ENCODE measurements around the gene SRRM3. TPM values are rescaled to one million over a fixed set of nuclear protein-coding genes. Genes with fewer than 3 reads are reported as not detected.

SRRM3 gene
- total and polyA plus RNA-seq, 9 of the 15 experiments (the other 6 are each of a cell fraction or from before 2014, with no cell fraction given) = 0.04 to 0.91 (median 0.46) TPM; not detected in 2

GRCh38 chr7:76303202-76304147, 101.8 kb downstream of the SRRM3 start (continued):
- TF ChIP-seq CEBPZ (IDR thresholded peaks at IDR 0.05; ENCODE audit: borderline replicate concordance, low read depth, low read length) (no peak), CCAR2 (IDR thresholded peaks at IDR 0.05; ENCODE audit: low read depth, low read length) (no peak), U2AF1 (optimal IDR thresholded peaks at IDR 0.05; ENCODE audit: low read depth, low read length) (no peak), ZNF224 (CRISPR knock-in tag; IDR thresholded peaks at IDR 0.05) (no peak), NEUROD1 (IDR thresholded peaks at IDR 0.05; ENCODE audit: borderline replicate concordance, low read depth, low read length, partially characterized antibody) (peak; percentile 25), BCL6 (CRISPR knock-in tag; IDR thresholded peaks at IDR 0.05) (no peak), PHF21A (IDR thresholded peaks at IDR 0.05; ENCODE audit: borderline replicate concordance, low read depth) (no peak), EZH2 (IDR thresholded peaks at IDR 0.05; ENCODE audit: borderline replicate concordance, low read depth, low read length) (no peak), L3MBTL2 (IDR thresholded peaks at IDR 0.05) (peak; percentile 92), PRPF4 (IDR thresholded peaks at IDR 0.05; ENCODE audit: insufficient read depth, low read depth, low read length, poor library complexity, severe bottlenecking) (no peak), POLR2H (tag; IDR thresholded peaks at IDR 0.05; ENCODE audit: low read depth) (no peak), ELF1 (tag; IDR thresholded peaks at IDR 0.05) (peak; percentile 83), NRF1 (conservative IDR thresholded peaks at IDR 0.05 in 1 of 2, IDR thresholded peaks at IDR 0.05 in 1 of 2) (peak; percentile 94), FOXK2 (conservative IDR thresholded peaks at IDR 0.05 in 1 of 2, IDR thresholded peaks at IDR 0.05 in 1 of 2; ENCODE audit: low read depth in 2 of 2) (no peak), CREB1 (IDR thresholded peaks at IDR 0.05) (no peak; the same call in 1 of the 2 replicates), CREB1 (CRISPR knock-in tag; IDR thresholded peaks at IDR 0.05) (0 out of 2 replicates have a peak, but pooled peaks have one; percentile 23), ZNF609 (CRISPR knock-in tag; IDR thresholded peaks at IDR 0.05; ENCODE audit: borderline replicate concordance) (no peak), RAD21 (CRISPR knock-in tag; conservative IDR thresholded peaks at IDR 0.05 in 1 of 2, IDR thresholded peaks at IDR 0.05 in 1 of 2) (peak in 1 of 2 experiments; percentile 47; a peak in 2 of 4 replicates)

Measured in K562 (cell line).